Spleen (tissue), 11 donors: Measurements from ENCODE around the gene MKRN2. TPM values are rescaled to one million over a fixed set of nuclear protein-coding genes. Genes with fewer than 3 reads are reported as not detected.

Experiments used
- DNase-seq: peaks from one replicate; pipeline ENCODE4 v3.0.0-alpha.2; 2020
- H3K27ac ChIP-seq, 8 donors: fragments of 200-600 bp; sonication (generic) in 7 of 8; 1 replicate in 4 of 8; 2 replicates in 4 of 8; pipeline versions ENCODE4 v1.5.0 to v1.8.0; 2016 to 2021; ENCODE audit warnings: inconsistent platforms in 4 of 8, mild to moderate bottlenecking in 4 of 8, moderate library complexity in 1 of 8
- H3K27me3 ChIP-seq, 7 donors: fragments of 200-600 bp; sonication (generic) in 6 of 7; replicated peaks in 1 of 7; 1 replicate in 4 of 7; 2 replicates in 3 of 7; pipeline versions ENCODE4 v1.5.0 to v1.8.0; 2016 to 2021; ENCODE audit warnings: inconsistent platforms in 3 of 7, mild to moderate bottlenecking in 1 of 7
- H3K36me3 ChIP-seq, 6 donors: fragments of 200-600 bp; sonication (generic) in 5 of 6; 1 replicate in 4 of 6; 2 replicates in 2 of 6; pipeline versions ENCODE4 v1.5.0 to v1.8.0; 2016 to 2021; ENCODE audit warnings: inconsistent platforms in 2 of 6
- H3K4me1 ChIP-seq, 6 donors: fragments of 200-600 bp; sonication (generic) in 5 of 6; 1 replicate in 3 of 6; 2 replicates in 3 of 6; pipeline versions ENCODE4 v1.5.0 to v1.8.0; 2016 to 2021; ENCODE audit warnings: inconsistent platforms in 3 of 6
- H3K4me3 ChIP-seq, 8 donors: fragments of 200-600 bp; sonication (generic) in 7 of 8; 1 replicate in 4 of 8; 2 replicates in 4 of 8; pipeline versions ENCODE4 v1.5.0 to v1.8.0; 2016 to 2021; ENCODE audit warnings: inconsistent platforms in 4 of 8, mild to moderate bottlenecking in 4 of 8, moderate library complexity in 2 of 8
- H3K9me3 ChIP-seq, 8 donors: fragments of 200-600 bp; sonication (generic) in 7 of 8; 1 replicate in 4 of 8; 2 replicates in 4 of 8; pipeline versions ENCODE4 v1.5.0 to v1.8.0; 2016 to 2021; ENCODE audit warnings: inconsistent platforms in 4 of 8
- POLR2A ChIP-seq, 3 donors: fragments of 450-650 bp; IDR thresholded peaks; one replicate each; pipeline ENCODE4 v1.5.1; 2017; ENCODE audit warnings: antibody characterized with exemption in 3 of 3, mild to moderate bottlenecking in 1 of 3
- POLR2AphosphoS5 ChIP-seq, 3 donors: sonication (generic); formaldehyde crosslinking; IDR thresholded peaks; one replicate each; pipeline ENCODE4 v1.5.1; 2017; ENCODE audit warnings: antibody characterized with exemption in 3 of 3
- WGBS, 5 donors: extraction: QIAGEN DNeasy Blood & Tissue Kit in 3 of 5; methylation state at CpG; one replicate each; pipeline versions ENCODE4 v1.1.5 to v1.1.7; 2013 to 2018; 5-methylcytosine and 5-hydroxymethylcytosine counted together
- intact Hi-C: fragments of 100-400 bp; cut with DNase I; formaldehyde crosslinking; loops from one replicate; pipeline ENCODE4 v1.15.0; 2023; ENCODE audit warnings: low total_unique reads
- polyA plus RNA-seq, 3 donors: library from polyadenylated mRNA; stranded (reverse); fragments of 200-250 nt; gene quantifications; one replicate each; pipeline ENCODE4 v1.2.1, GENCODE V29; 2013
- total RNA-seq, 7 donors: library from RNA; depleted of rRNA in 3 of 7; stranded (reverse); fragments of >200 nt in 3 of 7; fragmentation: NEBNext Ultra II Directional in 4 of 7; extraction: Animal tissue kit (Norgen Biotek cat#: 25700) in 4 of 7; gene quantifications; one replicate each; pipeline versions ENCODE4 v1.1.0 to v1.2.1, GENCODE V29; 2016 to 2021
- TF ChIP-seq, protein P1 (sequence below), 11 experiments: fragments of 200-600 bp in 7 of 11; fragments of 450-650 bp in 4 of 11; sonication (generic) in 4 of 11; IDR thresholded peaks in 8 of 11; conservative IDR thresholded peaks in 3 of 11; 1 replicate in 7 of 11; 2 replicates in 4 of 11; pipeline versions ENCODE4 v1.4.0 to v1.8.0; 2016 to 2021; ENCODE audit warnings: antibody characterized with exemption in 11 of 11, inconsistent platforms in 4 of 11, mild to moderate bottlenecking in 1 of 11
- donor health status: healthy with polysubstance abuse.
- donor health status: DM: no; HTN: no; CAD: no; lungs with moderate emphysema.
- donor health status: DM: no; HTN: no; CAD: no.
- donor health status: Bipolar disorder and iron deficiency.
- donor health status: healthy.
- donor health status: DM: no; HTN: no; CAD: no.
- donor health status: DM: yes; HTN: yes; CAD: no.

Gene MKRN2
- total and polyA plus RNA-seq, 10 donors: 11.1 to 27.4 (median 19.7) TPM

DNA sequence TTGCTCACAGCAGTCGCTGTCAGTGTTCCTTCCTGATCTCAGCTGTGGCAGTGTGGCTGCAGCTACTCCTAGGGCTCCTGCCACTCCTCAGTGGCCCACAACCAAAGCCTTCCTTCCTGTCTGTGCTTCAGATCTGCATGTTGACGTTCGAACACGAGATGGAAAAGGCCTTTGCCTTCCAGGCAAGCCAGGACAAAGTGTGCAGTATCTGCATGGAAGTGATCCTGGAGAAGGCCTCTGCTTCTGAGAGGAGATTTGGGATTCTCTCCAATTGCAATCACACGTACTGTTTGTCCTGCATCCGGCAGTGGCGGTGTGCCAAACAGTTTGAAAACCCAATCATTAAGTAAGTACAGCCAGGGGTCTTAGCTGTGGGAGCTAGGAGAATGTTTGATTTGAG, 17.8 kb downstream of the MKRN2 start:
- Histone ChIP-seq H3K9me3 (peaks cover 0 to 10% (median 0%) of the 10 kb centered on the region in 8 donors), H3K27me3 (no peaks in the 10 kb centered on the region), H3K4me3 (no peak overlapping the region), H3K4me1 (peaks cover 0 to 9% (median 5%) of the 10 kb centered on the region in 6 donors), H3K27ac (no peak overlapping the region), H3K36me3 (peaks cover 6 to 100% (median 95%) of the 10 kb centered on the region in 6 donors)
- no peak for TF ChIP-seq POLR2A (IDR thresholded peaks at IDR 0.05)
- TF ChIP-seq, protein P1, sequence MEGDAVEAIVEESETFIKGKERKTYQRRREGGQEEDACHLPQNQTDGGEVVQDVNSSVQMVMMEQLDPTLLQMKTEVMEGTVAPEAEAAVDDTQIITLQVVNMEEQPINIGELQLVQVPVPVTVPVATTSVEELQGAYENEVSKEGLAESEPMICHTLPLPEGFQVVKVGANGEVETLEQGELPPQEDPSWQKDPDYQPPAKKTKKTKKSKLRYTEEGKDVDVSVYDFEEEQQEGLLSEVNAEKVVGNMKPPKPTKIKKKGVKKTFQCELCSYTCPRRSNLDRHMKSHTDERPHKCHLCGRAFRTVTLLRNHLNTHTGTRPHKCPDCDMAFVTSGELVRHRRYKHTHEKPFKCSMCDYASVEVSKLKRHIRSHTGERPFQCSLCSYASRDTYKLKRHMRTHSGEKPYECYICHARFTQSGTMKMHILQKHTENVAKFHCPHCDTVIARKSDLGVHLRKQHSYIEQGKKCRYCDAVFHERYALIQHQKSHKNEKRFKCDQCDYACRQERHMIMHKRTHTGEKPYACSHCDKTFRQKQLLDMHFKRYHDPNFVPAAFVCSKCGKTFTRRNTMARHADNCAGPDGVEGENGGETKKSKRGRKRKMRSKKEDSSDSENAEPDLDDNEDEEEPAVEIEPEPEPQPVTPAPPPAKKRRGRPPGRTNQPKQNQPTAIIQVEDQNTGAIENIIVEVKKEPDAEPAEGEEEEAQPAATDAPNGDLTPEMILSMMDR (IDR thresholded peaks at IDR 0.05 in 8 of 11, conservative IDR thresholded peaks at IDR 0.05 in 3 of 11): no peak
- no peak for TF ChIP-seq POLR2AphosphoS5 (IDR thresholded peaks at IDR 0.05)
- WGBS, 5 donors: 63 to 77% (median 76%) methylated on average over 6 to 7 of the region's 7 CpGs
- no peak for DNase-seq
- intact Hi-C loops: no loop called here

DNA sequence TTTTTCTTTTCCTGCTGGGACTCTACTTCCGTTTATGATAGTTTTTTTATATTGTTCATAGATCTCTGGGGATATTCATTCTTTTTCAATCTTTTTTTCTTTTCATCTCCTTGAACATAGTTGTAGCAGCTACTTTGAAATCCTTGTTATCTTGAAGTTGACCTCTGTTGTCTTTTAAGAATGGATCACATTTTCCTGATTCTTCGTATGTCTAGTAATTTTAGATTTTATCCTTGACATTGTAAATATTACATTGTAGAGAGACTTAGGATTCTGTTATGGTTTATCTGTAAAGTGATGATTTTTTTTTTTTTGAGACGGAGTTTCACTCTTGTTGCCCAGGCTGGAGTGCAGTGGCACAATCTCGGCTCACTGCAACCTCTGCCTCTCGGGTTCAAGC, 20.5 kb downstream of the MKRN2 start:
- DNase-seq: no peak
- no peak overlapping the region for H3K27ac ChIP-seq
- no peaks in the 10 kb centered on the region for H3K27me3 ChIP-seq
- peaks cover 2 to 100% (median 96%) of the 10 kb centered on the region in 6 donors for H3K36me3 ChIP-seq
- TF ChIP-seq, protein P1 (IDR thresholded peaks at IDR 0.05 in 8 of 11, conservative IDR thresholded peaks at IDR 0.05 in 3 of 11): no peak
- intact Hi-C loops: no loop called here
- H3K4me1 ChIP-seq: peaks cover 0 to 15% (median 8%) of the 10 kb centered on the region in 6 donors
- WGBS, 5 donors: 76 to 96% (median 95%) methylated on average over 5 of the region's 5 CpGs
- H3K4me3 ChIP-seq: no peak overlapping the region
- H3K9me3 ChIP-seq: peaks cover 0 to 10% (median 0%) of the 10 kb centered on the region in 8 donors

DNA sequence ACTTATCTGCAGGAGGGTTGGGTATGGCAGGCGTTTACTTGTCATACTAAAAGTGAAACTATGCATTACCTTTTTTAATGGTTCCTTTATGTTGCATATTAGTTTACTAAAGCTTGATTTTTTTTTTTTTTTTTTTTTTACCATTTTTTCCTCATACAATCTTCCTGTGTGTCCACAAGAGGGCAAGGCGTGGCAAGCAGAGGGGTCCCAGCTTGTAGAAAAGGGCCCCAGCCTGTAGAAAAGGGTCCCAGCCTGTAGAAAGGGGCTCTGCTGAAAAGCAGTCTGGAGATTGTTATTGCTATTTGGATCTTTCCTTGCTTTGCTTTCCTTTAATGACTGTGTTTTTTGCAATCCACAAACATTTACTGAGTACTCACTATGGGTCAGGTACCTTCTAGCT, 21.9 kb downstream of the MKRN2 start:
- Histone ChIP-seq H3K4me1 (peaks cover 0 to 15% (median 8%) of the 10 kb centered on the region in 6 donors), H3K4me3 (no peak overlapping the region), H3K9me3 (peaks cover 0 to 10% (median 0%) of the 10 kb centered on the region in 8 donors), H3K27me3 (no peaks in the 10 kb centered on the region), H3K27ac (peak overlapping the region in 1 of 8 donors; percentile 78), H3K36me3 (peaks cover 2 to 100% (median 96%) of the 10 kb centered on the region in 6 donors)
- no peak for DNase-seq
- TF ChIP-seq, protein P1 (IDR thresholded peaks at IDR 0.05 in 8 of 11, conservative IDR thresholded peaks at IDR 0.05 in 3 of 11): no peak
- no peak for TF ChIP-seq POLR2A (IDR thresholded peaks at IDR 0.05)
- TF ChIP-seq POLR2AphosphoS5 (IDR thresholded peaks at IDR 0.05): no peak
- 79 to 85% (median 82%) methylated on average over 2 of the region's 2 CpGs for WGBS, 5 donors
- intact Hi-C loops: no loop called here

DNA sequence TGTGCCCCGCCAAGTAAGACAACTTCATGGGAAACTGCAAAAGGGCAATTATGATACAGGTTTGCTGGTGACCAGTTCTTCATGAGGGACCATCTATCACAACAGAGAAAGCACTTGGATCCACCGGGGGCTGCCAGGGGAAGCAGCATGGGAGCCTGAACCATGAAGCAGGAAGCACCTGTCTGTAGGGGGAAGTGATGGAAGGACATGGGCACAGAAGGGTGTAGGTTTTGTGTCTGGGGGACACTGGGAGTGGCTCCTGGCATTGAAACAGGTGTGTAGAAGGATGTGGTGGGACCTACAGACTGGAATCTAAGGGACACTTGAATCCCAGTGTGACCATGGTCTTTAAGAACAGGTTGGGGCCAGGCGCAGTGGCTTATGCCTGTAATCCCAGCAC, 22.6 kb downstream of the MKRN2 start:
- peak in 1 of 3 donors; percentile 23 for TF ChIP-seq POLR2AphosphoS5 (IDR thresholded peaks at IDR 0.05)
- no peak for TF ChIP-seq POLR2A (IDR thresholded peaks at IDR 0.05)
- Histone ChIP-seq H3K9me3 (peaks cover 0 to 10% (median 0%) of the 10 kb centered on the region in 8 donors), H3K27ac (peak overlapping the region in 7 of 8 donors; percentile 36 to 78 (median 55))

More for the DNA sequence above, 22.6 kb downstream of the MKRN2 start:
- Histone ChIP-seq H3K27me3 (no peaks in the 10 kb centered on the region), H3K4me1 (peaks cover 0 to 15% (median 8%) of the 10 kb centered on the region in 6 donors), H3K36me3 (peaks cover 7 to 100% (median 96%) of the 10 kb centered on the region in 6 donors), H3K4me3 (no peak overlapping the region)
- intact Hi-C loops: no loop called here
- 65 to 76% (median 67%) methylated on average over 3 of the region's 3 CpGs for WGBS, 5 donors
- no peak for DNase-seq
